ENCODE measurements around the gene GPC3.

DNA sequence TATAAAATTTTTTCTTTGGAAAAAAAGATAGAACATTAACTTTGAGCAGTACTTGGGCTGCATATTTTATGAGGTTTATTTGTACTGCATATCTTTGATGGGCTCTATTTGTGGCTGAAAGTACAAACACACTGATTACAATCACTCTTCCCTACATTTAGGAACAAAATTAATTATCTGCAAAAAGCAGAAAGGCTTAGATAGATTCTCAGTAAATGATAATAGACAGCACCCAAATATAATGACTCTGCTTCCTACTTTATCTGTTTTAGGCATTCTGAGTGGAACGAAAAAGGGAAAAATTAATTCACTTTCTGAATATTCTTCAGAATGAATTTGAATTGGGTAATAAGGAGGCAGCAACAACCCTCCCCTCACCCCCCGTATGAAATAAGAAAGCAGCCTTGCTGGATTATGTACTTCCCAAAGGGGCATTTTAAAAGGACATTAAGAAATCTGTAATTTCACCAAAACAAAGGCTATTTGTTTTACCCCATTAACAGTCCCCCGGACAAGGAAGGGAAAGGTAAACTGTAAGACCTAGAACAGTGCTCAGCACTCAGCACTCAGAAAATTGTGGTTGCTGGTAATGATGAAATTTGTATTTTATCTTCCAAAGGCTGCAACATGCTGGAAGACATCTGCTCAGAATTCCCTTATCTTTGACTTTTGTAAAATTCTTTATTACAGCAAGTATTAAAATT, 242.6 kb downstream of the GPC3 start:
- TF ChIP-seq, protein P1, sequence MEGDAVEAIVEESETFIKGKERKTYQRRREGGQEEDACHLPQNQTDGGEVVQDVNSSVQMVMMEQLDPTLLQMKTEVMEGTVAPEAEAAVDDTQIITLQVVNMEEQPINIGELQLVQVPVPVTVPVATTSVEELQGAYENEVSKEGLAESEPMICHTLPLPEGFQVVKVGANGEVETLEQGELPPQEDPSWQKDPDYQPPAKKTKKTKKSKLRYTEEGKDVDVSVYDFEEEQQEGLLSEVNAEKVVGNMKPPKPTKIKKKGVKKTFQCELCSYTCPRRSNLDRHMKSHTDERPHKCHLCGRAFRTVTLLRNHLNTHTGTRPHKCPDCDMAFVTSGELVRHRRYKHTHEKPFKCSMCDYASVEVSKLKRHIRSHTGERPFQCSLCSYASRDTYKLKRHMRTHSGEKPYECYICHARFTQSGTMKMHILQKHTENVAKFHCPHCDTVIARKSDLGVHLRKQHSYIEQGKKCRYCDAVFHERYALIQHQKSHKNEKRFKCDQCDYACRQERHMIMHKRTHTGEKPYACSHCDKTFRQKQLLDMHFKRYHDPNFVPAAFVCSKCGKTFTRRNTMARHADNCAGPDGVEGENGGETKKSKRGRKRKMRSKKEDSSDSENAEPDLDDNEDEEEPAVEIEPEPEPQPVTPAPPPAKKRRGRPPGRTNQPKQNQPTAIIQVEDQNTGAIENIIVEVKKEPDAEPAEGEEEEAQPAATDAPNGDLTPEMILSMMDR (conservative IDR thresholded peaks at IDR 0.05 in 1 of 2, IDR thresholded peaks at IDR 0.05 in 1 of 2; ENCODE audit: extremely low read depth in 1 of 2, insufficient read depth in 1 of 2, low read depth in 1 of 2, low read length in 2 of 2) = no peak
- TF ChIP-seq EZH2 (IDR thresholded peaks at IDR 0.05; ENCODE audit: borderline replicate concordance, low read length) = no peak
